Measurements from ENCODE around the gene TMEM234. TPM values are rescaled to one million over a fixed set of nuclear protein-coding genes. Genes with fewer than 3 reads are reported as not detected.

Gene TMEM234
- total RNA-seq, 2 donors from 2014 or later, result 35.1 to 35.5 TPM

DNA sequence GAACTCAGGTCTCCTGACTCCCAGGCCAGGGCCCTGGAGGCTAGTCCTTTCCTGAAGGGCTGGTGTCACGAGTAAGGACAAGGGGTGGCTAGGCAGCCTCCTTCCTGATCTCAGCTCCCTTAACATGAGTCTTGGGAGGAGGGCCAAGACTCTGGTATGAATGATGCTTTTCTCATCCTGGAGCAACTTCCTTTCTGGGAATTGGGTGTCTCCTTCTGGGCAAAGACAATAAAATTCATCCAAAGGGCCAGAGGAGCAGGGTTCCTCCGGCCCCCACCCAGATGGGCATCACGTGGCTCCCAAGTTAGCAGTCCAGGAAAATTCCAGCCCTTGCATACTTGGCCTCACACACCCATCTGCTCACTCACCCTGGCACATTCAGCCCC lies 24.7 kb upstream of the TMEM234 start, which contains the start of gene FAM167B:
Gene FAM167B, plus strand, starts transcription at position 335 of the 386 bp plus-strand sequence. CDS start 200 bp downstream, outside the sequence.
- H3K4me3 Mint-ChIP-seq, result no peak within 1 kb of the TSS
- no peaks in the 10 kb centered on the region for H3K36me3 ChIP-seq (ENCODE audit: control insufficient read depth, insufficient read depth, low read length)

DNA sequence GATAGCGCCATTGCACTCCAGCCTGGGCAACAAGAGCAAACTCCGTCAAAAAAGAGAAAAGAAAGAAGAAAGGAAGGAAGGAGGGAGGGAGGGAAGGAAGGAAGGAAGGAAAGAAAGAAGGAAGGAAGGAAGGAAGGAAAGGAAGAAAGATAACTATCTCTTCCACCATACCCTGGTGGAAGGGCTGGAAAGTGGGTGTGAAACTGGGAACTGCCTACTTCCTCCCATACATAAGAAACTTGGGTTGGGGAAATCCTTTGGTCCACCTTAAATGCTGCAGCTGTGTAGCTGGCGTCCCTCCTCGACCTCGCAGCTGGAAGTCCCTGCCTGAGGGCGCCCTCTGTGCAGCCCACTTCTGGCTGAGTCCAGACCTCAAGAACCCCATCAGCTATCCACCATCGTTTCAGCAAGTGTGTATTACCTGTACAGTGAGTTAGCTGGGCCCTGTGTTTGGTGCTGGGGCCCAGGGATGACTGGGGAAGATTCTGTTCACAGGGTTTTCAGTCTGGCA lies 20.2 kb upstream of the TMEM234 start:
- peak; percentile 60 for DNase-seq
- H3K27me3 Mint-ChIP-seq (ENCODE audit: insufficient read depth), result peaks cover 19% of the 10 kb centered on the region
- 61 to 63% methylated on average over 6 to 7 of the region's 7 CpGs for WGBS, 2 experiments (ENCODE audit: insufficient coverage in 1 of 2, insufficient read length in 1 of 2)
- Histone ChIP-seq H3K36me3 (ENCODE audit: control insufficient read depth, insufficient read depth, low read length) (no peaks in the 10 kb centered on the region), H3K27me3 (ENCODE audit: control insufficient read depth, insufficient read depth, low read length, poor library complexity, severe bottlenecking) (no peaks in the 10 kb centered on the region), H3K4me1 (ENCODE audit: control insufficient read depth, insufficient read depth, low read length) (no peaks in the 10 kb centered on the region), H3K9me3 (ENCODE audit: control insufficient read depth, low read length) (no peaks in the 10 kb centered on the region), H3K4me3 (ENCODE audit: low read length) (no peak overlapping the region), H3K27ac (ENCODE audit: low read depth, low read length) (no peak overlapping the region), H3K9ac (ENCODE audit: extremely low read depth, low read length, poor library complexity, severe bottlenecking) (no peak overlapping the region)
- H3K9me3 Mint-ChIP-seq, result no peaks in the 10 kb centered on the region
- H3K27ac Mint-ChIP-seq, result no peak overlapping the region
- H3K4me1 Mint-ChIP-seq, result peaks cover 12% of the 10 kb centered on the region
- peak overlapping the region; percentile 7 for H3K4me3 Mint-ChIP-seq
- H3K36me3 Mint-ChIP-seq (ENCODE audit: low read depth), result no peaks in the 10 kb centered on the region
- TF ChIP-seq, protein P1, sequence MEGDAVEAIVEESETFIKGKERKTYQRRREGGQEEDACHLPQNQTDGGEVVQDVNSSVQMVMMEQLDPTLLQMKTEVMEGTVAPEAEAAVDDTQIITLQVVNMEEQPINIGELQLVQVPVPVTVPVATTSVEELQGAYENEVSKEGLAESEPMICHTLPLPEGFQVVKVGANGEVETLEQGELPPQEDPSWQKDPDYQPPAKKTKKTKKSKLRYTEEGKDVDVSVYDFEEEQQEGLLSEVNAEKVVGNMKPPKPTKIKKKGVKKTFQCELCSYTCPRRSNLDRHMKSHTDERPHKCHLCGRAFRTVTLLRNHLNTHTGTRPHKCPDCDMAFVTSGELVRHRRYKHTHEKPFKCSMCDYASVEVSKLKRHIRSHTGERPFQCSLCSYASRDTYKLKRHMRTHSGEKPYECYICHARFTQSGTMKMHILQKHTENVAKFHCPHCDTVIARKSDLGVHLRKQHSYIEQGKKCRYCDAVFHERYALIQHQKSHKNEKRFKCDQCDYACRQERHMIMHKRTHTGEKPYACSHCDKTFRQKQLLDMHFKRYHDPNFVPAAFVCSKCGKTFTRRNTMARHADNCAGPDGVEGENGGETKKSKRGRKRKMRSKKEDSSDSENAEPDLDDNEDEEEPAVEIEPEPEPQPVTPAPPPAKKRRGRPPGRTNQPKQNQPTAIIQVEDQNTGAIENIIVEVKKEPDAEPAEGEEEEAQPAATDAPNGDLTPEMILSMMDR (conservative IDR thresholded peaks at IDR 0.05), result no peak

More for the DNA sequence above, 24.7 kb upstream of the TMEM234 start, which contains the start of gene FAM167B:
- H3K27ac ChIP-seq (ENCODE audit: low read depth, low read length), result no peak within 1 kb of the TSS
- Mint-ChIP-seq H3K27ac (no peak within 1 kb of the TSS), H3K4me1 (peaks cover 7% of the 10 kb centered on the region), H3K36me3 (ENCODE audit: low read depth) (no peaks in the 10 kb centered on the region), H3K27me3 (ENCODE audit: insufficient read depth) (peaks cover 8% of the 10 kb centered on the region), H3K9me3 (no peaks in the 10 kb centered on the region)
- TF ChIP-seq, protein P1 (conservative IDR thresholded peaks at IDR 0.05), result no peak
- WGBS, 2 experiments (ENCODE audit: insufficient coverage in 1 of 2, insufficient read length in 1 of 2), result 90% methylated on average over 3 of the region's 3 CpGs; no CpG with 5 or more reads in 1 of the 2 experiments
- H3K4me1 ChIP-seq (ENCODE audit: control insufficient read depth, insufficient read depth, low read length), result no peaks in the 10 kb centered on the region
- no peaks in the 10 kb centered on the region for H3K27me3 ChIP-seq (ENCODE audit: control insufficient read depth, insufficient read depth, low read length, poor library complexity, severe bottlenecking)
- no peak within 1 kb of the TSS for H3K4me3 ChIP-seq (ENCODE audit: low read length)
- H3K9me3 ChIP-seq (ENCODE audit: control insufficient read depth, low read length), result no peaks in the 10 kb centered on the region
- no peak within 1 kb of the TSS for H3K9ac ChIP-seq (ENCODE audit: extremely low read depth, low read length, poor library complexity, severe bottlenecking)
- DNase-seq, result no peak

DNA sequence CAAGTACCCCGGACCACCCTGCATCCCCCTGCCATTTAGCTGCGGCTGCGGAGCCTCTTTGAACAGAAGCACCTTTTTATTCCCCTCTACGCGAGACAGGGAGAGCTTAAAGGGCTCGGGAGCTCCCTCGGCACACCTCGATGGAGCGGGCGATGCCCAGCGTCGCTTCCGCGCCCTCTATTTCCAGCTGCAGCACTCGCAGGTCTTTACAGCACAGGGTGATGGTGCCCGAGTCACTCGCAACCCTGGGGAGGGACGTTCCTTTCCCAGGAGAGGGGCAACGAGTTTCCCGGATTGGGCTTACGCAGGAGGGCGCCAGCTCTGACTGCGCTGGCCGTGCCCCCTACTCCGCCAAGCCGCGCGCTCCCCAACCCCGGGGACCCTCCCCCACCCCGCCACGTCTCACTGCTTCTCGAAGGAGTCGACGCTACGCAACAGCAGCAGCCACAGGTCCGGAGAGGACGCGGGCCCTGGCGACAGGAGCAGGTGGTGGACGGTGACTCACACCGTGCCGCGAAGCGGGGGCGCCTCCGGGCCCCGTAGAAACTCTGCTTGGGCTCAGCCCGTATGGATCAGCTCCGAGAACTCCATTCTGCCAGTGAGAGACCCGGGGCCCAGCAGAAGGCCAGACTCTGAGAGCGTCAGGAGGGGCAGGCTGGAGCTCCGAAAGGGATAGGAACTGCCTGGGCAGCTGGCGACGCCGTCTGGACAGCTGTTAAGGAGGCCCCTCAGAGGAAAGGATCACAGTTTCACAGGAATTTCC lies 19.0 kb upstream of the TMEM234 start:
- H3K27ac ChIP-seq (ENCODE audit: low read depth, low read length), result no peak overlapping the region
- Mint-ChIP-seq H3K36me3 (ENCODE audit: low read depth) (peaks cover under 1% of the 10 kb centered on the region), H3K4me1 (peaks cover 12% of the 10 kb centered on the region), H3K27ac (peak overlapping the region; percentile 80), H3K27me3 (ENCODE audit: insufficient read depth) (peaks cover 19% of the 10 kb centered on the region), H3K9me3 (no peaks in the 10 kb centered on the region), H3K4me3 (peak overlapping the region; percentile 72)
- H3K9me3 ChIP-seq (ENCODE audit: control insufficient read depth, low read length), result no peaks in the 10 kb centered on the region
- WGBS, 2 experiments (ENCODE audit: insufficient coverage in 1 of 2, insufficient read length in 1 of 2), result 2% methylated on average over 26 to 55 of the region's 55 CpGs
- TF ChIP-seq, protein P1 (conservative IDR thresholded peaks at IDR 0.05), result no peak
- DNase-seq, result peak; percentile 87
- H3K27me3 ChIP-seq (ENCODE audit: control insufficient read depth, insufficient read depth, low read length, poor library complexity, severe bottlenecking), result no peaks in the 10 kb centered on the region
- H3K4me3 ChIP-seq (ENCODE audit: low read length), result peak overlapping the region; percentile 93
- no peaks in the 10 kb centered on the region for H3K4me1 ChIP-seq (ENCODE audit: control insufficient read depth, insufficient read depth, low read length)
- H3K9ac ChIP-seq (ENCODE audit: extremely low read depth, low read length, poor library complexity, severe bottlenecking), result peak overlapping the region; percentile 53
- H3K36me3 ChIP-seq (ENCODE audit: control insufficient read depth, insufficient read depth, low read length), result no peaks in the 10 kb centered on the region

Data from endodermal cell (in vitro differentiated cells).